EH (cell line): Measurements from ENCODE around the gene ANO6.
"Not testable (repeated sequence)": the region's sequence is repeated elsewhere in the genome, so short reads cannot be mapped to it uniquely, and the experiment has no call there.

ENCODE experiments used
- DNase-seq: peaks from one replicate; pipeline ENCODE4 v3.0.0-alpha.2; 2015; ENCODE audit warnings: low read depth

ANO6 gene

DNA sequence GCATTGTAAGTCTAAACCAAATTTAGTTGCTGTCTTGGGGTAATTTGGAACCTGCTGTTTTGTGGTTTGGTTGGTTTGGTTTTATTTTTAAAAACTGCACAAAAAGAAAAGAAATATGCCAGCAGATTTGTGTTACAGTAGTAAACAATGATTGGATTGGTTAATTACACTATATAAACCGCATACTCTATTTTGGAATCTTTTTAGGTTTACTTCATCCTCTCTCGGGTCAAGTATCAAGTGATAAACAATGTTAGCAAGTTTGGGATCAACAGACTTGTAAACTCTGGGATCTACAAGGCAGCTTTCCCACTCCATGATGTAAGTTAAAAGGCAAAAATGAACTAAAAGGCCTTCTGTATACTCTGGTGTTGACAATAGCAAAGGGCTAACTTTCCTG lies 132.4 kb downstream of the ANO6 start:
- DNase-seq: no peak

DNA sequence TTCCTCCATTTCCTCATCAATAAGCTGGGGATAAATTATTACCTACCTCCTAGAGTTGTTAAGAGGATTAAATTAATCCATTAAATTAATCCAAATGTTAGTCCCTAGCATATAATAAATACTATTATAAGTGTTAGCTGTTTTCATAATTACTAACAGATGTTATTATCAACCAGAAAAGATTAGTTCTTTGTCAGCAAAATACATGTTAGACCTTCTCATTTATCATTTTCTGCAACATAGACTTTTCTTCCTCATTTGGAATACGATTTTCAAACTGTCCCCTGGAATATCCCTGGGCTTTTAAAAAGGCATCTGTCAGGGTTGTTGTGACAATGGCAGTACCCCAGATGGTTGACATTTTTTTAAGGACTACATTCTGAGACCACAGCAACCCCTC lies 133.1 kb downstream of the ANO6 start:
- DNase-seq: no peak

DNA sequence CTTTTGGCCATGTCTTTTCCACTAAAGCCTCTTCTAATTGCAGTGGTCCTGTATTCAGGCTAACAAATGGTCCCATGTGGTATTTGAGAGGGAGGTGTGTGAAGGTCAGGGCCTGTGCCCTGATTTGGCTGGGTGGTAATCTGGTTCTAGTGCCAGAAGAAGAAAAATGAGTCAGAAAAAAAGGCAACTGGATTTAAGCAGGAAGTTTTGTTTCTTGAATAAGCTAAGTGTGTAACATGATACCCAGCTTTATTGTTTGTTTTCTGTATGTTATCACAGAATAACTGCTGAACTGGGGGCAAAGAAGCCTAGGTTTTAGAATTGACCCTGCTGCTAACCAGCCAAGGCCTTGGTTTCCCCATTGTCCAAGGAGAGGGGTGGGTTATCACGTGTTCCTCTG lies 134.0 kb downstream of the ANO6 start:
- DNase-seq: peak; percentile 49

DNA sequence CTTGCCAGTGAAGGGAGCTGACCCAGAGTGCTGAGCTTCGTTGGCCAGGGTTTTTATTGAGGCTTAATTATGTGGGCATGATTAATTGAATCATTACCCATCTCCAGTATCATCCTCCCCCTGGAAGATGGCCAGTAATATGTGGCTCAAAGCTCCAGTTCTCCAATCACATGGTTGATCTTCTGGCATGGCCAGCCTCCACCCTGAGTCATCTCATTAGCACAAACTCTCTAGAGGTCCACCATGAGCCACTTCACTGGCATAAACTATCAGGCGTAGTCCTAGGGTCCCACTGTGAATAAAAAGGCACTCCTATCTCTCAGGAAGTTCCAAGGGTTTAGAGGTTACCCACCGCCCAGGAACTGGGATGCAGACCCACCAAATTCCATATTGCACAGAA lies 135.0 kb downstream of the ANO6 start:
- DNase-seq: peak; percentile 49

DNA sequence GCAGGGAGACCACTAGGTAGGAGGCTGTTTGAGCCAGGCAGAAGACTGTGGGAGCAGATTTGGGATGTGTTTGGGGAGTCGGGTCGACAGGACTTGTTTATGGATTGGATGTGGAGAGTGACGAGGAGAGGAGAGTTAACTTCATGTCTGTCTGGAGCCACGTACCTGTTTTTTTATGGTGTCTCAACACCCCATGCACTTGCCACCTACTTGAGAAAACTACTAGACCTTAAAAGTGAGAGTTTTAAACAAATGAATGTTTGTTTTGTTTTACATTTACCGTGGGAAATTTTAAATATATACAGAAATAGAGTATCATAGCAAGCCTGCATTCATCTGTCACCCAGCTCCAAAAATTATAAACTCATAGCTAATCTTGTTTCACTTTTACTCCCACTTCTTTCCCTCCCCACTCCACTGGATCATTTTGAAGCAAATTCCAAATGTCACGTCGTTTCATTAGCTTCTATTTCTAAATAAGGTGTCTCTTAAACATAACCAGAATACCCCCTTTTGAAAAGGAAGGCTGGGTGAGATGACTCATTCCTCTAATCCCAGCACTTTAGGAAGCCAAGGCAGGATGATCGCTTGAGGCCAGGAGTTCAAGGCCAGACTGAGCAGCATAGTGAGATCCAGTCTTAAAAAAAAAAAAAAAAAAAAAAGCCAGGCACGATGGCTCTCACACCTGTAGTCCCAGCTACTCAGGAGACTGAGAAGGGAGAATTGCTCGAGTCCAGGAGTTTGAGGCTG lies 136.2 kb downstream of the ANO6 start:
- DNase-seq: no peak

DNA sequence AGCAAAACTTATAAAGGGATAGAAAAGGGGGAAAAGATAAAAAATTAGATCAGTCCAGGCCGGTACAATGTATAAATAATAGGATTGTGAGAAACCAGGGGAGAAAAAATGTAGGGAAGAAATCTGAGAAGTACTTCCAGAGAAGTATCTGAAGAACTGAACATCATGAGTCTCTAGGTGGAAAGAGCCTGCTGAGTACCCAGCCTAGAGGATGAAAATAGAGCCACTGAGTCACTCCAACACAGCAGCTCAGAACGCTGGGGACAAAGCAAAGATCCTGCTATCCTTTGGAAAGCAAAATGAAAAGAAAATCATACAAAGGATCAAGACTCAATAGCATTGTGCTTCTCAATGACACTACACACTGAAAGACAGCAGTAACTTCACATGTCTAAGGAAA lies 138.0 kb downstream of the ANO6 start:
- no peak for DNase-seq

DNA sequence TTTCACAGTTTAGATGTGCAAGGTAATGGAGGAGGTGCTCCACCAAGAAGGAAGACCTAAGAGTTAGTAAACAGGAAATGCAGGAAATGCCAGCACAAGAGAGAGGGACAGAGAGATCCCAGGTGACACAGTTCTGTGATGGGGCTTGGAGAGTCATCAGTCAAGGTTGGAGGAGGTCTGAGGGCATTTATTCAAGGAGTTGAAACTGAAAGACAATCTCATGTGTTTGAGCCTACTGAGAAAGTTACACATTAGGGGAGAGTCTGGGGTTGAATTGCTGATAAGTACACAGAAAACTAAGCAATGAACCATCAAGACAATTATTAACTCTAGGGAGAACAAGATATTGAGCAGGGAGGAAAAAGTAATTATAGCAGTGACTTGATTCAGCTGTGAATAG lies 138.5 kb downstream of the ANO6 start:
- DNase-seq: no peak

DNA sequence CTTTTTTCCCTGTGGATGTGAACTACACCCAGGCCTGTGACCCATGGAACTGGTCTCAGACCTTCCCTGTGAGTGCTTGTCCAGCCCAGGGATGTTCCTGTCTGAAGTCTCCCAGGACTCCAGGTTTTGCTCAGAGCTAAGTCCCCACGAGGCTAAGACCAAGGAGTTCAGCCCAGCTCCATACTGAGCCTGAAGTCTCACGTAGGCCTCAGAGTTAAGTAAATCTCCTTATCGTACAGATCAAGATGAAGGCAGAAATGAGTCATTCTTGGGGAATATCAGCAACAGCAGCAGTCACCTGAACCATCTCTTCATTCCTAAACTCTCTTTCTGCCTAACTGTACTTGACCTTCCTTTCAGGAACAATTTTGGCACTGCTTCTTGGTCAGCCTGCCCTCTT lies 139.8 kb downstream of the ANO6 start:
- DNase-seq: peak; percentile 33

DNA sequence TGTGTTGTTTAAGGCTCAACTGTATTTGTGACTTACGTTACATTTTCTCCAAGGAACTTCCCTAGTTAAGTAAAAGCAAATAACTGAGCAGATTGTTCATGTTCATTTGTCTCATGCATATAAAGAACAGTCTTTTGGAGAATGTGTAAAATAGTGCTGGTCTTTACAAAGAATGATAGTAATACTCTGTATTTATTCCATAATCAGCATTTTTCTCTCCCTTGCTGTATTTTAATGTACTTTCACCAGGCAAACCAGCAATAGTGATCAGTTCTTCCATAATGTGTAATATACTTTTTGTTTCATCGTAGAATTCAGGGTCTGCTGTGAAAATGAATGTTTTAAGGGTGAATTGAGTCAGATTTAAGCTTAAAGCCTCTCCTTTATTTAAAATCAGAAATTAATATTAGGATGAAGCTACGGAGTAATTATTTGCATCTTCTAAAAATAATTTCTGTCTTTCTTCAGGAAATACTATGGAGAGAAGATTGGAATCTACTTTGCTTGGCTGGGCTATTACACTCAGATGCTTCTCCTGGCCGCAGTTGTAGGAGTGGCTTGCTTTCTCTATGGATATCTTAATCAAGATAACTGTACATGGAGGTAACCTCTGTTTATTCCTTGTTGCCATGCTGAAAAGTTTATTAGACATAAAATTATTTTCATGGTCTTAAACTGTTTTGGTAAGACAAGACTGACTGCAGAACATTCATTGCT lies 141.1 kb downstream of the ANO6 start:
- no peak for DNase-seq

DNA sequence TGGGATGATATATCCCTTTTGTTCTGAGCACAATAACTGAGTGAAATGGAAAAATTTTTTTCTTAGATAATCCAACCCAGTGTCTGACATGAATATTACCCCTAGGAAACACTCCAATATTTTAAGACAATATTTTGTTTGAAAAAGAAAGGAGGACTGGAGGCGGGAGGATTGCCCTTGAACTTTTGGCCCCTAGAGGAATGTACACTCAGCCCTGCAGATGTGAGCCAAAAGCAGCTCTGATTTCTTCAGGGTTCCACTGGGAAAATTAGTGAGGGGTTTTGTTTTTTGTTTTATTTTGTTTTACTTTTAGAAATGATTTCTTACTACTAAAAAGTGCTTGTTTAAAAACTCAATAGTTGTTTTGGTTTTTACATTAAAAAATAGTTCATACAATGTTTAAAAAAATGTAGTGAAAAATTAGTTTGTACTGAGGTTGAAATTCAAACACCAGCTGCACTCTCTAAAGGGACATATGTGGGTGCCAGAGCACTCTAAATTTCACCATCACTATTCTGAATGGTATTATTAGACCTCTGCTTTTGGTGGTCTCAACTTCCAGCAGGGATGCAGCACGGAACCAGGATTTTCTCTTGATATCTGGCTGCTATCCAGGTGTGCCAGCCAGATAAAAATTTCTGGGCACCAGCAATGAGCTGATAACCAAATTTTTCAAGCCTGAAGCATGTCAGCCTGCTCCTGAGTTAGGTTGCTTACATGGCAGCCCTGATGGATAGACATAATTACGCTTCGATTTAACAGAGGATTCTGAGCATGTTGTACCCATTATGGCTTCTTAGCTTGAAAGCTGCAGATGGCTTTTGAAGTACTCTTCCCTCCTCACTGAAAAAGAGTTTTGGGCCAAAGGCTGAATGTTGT lies 141.9 kb downstream of the ANO6 start:
- DNase-seq: peak; percentile 23

DNA sequence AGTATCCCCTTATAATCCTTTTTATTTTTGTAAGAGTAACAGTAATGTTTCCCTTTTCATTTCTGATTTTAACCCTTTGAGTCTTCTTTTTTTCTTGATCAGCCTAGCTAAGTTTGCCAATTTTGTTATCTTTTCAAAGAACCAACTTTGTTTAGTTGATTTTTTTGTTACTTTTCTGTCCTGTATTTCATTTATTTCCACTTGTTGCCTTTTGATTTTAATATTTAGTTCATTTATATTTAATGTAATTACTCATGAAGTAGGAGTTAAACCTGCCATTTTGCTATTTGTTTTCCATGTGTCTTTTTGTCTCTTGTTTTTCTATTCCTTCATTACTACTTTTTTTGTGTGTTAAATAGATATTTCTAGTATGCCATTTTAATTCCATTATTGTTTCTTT lies 146.4 kb downstream of the ANO6 start:
- no peak for DNase-seq

DNA sequence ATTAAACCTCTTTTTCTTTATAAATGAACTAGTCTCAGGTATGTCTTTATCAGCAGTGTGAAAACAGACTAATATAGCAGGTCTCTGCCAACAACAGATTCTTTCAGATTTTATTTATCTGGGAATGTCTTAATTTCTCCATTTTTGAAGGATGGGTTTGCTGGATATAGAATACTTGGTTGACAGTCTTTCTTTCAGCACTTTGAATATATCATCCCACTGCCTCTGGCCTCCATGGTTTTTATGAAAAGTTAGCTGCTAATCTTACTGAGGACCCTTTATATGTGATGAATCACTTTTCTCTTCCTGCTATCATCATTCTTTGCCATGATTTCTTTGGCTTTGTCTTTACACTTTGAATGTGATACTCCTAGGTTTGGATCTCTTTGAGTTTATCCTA lies 148.0 kb downstream of the ANO6 start:
- no peak for DNase-seq

DNA sequence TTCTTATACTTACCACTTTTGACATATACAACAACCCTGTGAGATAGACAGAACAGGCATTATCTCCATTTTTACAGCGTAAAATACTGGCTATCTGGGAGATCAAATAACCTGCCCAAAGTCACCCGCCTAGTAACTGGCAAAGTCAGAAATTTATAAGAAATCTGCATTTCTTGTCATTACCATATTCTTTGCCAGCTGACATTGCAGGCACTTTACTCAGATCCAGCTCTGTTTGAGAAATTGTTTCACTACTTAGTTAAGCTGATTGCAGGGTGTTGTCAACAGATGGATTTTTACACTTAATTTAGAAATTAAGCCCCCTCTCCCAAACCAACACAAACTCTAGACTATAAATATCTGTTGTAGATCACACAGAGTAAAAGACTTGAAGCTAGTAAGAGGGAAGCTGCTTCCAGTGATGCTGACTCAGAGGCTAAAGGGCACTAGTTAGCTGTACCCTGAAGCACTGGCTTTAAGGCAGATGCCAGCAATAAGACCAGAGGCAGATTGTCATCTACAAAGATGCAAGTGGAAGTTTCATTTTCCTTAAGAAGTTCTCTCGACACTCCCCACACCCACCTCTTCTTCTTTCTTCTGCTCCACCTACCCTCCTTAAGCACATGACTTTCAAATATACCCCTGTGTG lies 153.1 kb downstream of the ANO6 start:
- peak; percentile 81 for DNase-seq

DNA sequence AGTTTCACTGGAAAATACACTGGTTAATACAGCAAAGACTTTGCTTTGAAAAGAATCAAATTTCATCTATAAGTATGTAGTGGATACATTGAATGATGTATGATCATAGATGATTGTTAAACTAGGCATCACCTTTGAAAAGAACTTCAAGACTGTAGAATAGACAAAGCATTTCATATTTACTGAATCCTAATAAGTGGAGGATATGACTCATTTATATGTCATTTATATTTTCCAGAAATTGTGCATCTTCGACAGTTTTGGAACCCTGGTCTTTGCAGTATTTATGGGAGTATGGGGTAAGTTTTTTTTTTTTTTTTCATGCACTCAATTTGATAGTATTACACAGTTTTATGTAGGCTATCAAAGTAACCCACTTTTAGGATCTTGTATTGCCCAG lies 161.9 kb downstream of the ANO6 start:
- no peak for DNase-seq

DNA sequence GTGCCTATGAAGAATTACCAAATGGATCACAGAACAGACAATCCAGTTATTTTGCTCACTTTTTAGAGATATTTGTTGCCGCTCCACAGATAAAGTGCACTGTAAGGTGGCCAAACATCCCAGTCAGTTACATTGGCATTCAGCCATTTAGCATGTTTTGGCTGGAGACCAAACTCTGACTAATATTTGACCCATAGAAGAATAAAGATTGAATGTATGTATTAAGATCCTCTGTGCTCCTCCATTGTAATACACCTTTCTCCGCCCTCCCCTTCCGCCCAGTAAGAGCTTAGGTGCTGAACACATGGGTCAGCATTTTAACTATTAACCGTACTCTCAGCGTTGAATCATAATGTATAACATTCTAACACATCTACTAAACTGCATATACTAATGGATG lies 163.4 kb downstream of the ANO6 start:
- DNase-seq: peak; percentile 27

DNA sequence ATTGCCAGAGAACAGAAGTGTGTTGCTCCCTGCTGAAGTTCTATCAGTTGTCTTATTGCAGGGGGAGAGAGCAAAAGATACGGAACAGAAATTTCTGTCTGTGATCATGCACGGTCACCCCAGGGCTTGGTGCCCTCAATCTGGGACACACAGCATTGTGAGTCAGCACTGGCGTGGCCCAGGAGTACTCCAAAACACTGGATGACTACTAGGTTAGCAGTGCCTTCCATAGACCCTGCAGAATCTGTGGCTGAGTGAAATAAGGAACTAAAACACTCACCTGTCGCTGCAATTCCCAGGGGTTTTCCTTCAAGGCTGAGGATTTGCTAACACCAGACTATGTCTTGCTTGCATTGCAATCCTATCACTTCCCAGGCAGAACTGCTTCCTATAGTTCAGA lies 165.5 kb downstream of the ANO6 start:
- no peak for DNase-seq

DNA sequence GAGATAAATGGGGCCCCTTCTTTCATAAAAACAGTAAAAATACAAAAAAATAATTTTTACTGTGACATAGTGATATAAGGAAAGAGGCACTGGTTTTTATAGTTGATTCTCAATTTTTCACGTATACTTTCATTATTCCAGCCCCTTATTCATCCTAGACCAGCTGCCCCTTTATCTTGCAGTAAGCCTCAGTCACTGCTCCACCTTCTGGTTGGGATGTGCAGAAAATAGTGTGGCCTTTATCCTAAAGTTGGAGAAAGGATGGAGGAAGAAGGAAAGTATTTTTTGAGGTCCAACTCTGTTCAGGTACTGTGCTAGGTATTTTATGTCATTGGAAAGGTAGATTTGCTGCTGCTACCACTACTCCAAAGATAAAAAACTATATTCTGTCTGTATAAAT lies 172.7 kb downstream of the ANO6 start:
- DNase-seq: peak; percentile 64

DNA sequence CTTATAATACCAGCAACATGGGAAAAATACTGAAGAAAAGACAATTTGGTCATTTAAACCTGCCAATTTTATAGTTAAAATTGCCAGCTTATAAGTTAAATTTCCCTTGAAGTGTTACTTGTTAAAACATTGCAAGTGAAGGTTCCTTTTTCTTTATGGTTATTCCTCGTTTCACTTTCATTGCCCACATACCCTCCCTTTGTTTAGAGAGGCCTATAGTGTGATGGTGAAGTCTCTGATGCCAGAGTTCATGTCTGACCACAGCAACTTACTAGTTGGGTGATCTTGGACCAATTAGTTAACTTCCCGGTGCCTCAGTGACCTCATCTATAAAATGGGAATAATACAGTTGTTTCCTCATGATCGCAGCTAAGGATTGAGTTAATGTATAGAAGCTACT lies 173.5 kb downstream of the ANO6 start:
- no peak for DNase-seq

DNA sequence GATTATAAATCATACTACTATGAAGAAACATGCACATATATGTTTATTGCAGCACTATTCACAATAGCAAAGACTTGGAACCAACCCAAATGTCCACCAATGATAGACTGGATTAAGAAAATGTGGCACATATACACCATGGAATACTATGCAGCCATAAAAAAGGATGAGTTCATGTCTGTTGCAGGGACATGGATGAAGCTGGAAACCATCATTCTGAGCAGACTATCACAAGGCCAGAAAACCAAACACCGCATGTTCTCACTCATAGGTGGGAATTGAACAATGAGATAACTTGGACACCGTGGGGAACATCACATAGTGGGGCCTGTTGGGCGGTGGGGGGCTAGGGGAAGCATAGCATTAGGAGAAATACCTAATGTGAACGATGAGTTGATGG lies 181.6 kb downstream of the ANO6 start:
- not testable (repeated sequence) for DNase-seq

DNA sequence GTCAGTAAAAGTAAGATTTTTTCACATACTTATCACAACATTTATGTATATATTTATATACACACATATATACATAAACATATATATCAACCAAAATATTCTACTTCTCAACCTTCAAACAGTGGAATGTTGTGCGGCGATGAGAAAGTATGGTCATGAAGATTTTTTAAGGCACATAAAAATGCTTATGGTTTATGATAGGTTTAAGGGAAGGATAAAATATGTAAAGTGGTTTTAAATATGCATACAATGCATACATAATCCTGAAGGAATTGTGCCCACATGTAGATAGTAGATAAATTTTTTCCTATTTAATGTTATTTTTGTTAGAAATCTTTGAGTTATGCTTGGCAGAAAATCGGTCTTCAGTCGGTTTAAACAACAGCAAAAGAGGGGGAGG lies 182.7 kb downstream of the ANO6 start:
- no peak for DNase-seq

DNA sequence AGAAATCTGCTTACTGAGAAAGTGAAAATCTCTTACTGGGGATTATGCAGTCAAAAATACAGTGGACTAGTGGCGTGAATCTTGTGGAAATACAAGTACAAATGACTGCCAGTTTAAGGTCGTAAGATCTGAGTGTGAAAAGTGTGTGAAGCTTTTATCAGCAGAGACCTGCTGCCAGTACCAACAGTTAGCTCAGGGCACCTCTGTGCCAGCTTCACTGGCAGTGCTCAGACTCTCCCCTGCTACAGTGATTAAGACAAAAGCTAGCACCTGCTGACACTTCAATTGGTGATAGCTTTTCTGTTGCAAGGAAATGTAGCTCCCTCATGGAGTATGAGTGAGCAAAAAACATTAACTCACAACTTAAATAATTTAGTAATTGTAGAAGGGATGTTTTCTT lies 185.1 kb downstream of the ANO6 start:
- DNase-seq: no peak

DNA sequence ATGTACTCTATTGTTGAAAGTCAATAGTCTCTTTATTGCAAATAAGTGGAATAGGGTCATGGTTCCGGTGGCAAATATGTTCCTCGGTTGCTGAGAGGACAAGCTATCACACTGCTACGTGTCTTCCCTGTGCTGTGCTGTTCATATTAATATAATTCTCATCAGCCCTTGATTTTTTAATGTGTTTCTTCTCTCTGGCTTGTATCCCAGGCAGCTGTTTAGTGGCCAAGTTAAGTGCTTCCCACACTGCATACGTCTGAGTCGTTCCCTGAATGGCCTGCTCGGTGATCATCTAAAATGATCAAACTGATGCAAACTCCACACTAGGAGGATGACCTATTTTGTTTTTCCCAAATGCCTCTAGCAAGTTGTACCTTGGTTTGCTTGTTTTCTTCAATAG lies 186.4 kb downstream of the ANO6 start:
- DNase-seq: no peak
